Tibial artery (tissue), 4 donors: Measurements from ENCODE around the gene TMEM174.

Experiments
- DNase-seq, 2 donors: peaks; one replicate each; pipeline ENCODE4 v3.0.0-alpha.2; 2019
- H3K27ac ChIP-seq, 2 donors: fragments of 200-600 bp; sonication (generic) in 1 of 2; 1 replicate in 1 of 2; 2 replicates in 1 of 2; pipeline ENCODE4 v1.5.1; 2018 to 2019; ENCODE audit warnings: mild to moderate bottlenecking in 1 of 2
- H3K27me3 ChIP-seq, 2 donors: fragments of 200-600 bp; sonication (generic) in 1 of 2; one replicate each; pipeline versions ENCODE4 v1.5.1 to v1.6.0; 2016 to 2019
- H3K36me3 ChIP-seq, 3 donors: fragments of 200-600 bp; sonication (generic) in 2 of 3; one replicate each; pipeline ENCODE4 v1.5.1; 2016 to 2019; ENCODE audit warnings: mild to moderate bottlenecking in 2 of 3
- H3K4me1 ChIP-seq, 4 donors: fragments of 200-600 bp; sonication (generic) in 2 of 4; 1 replicate in 3 of 4; 2 replicates in 1 of 4; pipeline ENCODE4 v1.5.1; 2016 to 2019
- H3K4me3 ChIP-seq, 2 donors: fragments of 200-600 bp; sonication (generic) in 1 of 2; 1 replicate in 1 of 2; 2 replicates in 1 of 2; pipeline ENCODE4 v1.5.1; 2018 to 2019; ENCODE audit warnings: mild to moderate bottlenecking in 2 of 2
- H3K9me3 ChIP-seq, 3 donors: fragments of 200-600 bp; sonication (generic) in 1 of 3; one replicate each; pipeline ENCODE4 v1.5.1; 2016 to 2019
- intact Hi-C: fragments of 100-400 bp; cut with DNase I; formaldehyde crosslinking; loops from one replicate; pipeline ENCODE4 v1.15.0; 2023; ENCODE audit warnings: low total_unique reads
- TF ChIP-seq, protein P1 (sequence below), 2 experiments: fragments of 200-600 bp in 1 of 2; fragments of 450-650 bp in 1 of 2; IDR thresholded peaks; one replicate each; pipeline ENCODE4 v1.5.1; 2017 to 2019; ENCODE audit warnings: antibody characterized with exemption in 2 of 2, mild to moderate bottlenecking in 1 of 2, moderate library complexity in 1 of 2

The TMEM174 gene

DNA sequence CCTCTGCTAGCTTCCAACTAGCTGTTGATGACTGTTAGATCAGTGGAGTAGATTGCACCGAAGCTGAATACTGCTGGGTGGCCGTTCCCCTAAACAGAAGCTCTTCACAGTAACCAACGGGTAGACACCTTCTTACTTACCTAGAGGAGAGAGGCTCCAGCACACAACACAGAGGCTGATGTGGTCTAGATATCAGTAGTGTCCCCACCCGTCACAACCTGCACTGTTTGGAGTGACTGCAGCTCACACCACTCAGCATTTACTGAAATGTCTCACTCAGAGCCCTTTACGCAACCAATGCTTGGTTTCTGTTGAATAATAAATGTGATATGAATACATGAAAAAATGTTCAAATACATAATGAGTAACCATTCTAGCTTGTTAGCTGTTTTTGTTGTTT lies 5.3 kb downstream of the TMEM174 start:
- Histone ChIP-seq H3K27me3 (peaks cover 0 to 15% of the 10 kb centered on the region in 2 donors), H3K27ac (no peak overlapping the region), H3K36me3 (no peaks in the 10 kb centered on the region), H3K4me1 (no peaks in the 10 kb centered on the region), H3K4me3 (no peak overlapping the region), H3K9me3 (no peaks in the 10 kb centered on the region)
- intact Hi-C loops = no loop called here
- TF ChIP-seq, protein P1, sequence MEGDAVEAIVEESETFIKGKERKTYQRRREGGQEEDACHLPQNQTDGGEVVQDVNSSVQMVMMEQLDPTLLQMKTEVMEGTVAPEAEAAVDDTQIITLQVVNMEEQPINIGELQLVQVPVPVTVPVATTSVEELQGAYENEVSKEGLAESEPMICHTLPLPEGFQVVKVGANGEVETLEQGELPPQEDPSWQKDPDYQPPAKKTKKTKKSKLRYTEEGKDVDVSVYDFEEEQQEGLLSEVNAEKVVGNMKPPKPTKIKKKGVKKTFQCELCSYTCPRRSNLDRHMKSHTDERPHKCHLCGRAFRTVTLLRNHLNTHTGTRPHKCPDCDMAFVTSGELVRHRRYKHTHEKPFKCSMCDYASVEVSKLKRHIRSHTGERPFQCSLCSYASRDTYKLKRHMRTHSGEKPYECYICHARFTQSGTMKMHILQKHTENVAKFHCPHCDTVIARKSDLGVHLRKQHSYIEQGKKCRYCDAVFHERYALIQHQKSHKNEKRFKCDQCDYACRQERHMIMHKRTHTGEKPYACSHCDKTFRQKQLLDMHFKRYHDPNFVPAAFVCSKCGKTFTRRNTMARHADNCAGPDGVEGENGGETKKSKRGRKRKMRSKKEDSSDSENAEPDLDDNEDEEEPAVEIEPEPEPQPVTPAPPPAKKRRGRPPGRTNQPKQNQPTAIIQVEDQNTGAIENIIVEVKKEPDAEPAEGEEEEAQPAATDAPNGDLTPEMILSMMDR (IDR thresholded peaks at IDR 0.05) = no peak
- no peak for DNase-seq

DNA sequence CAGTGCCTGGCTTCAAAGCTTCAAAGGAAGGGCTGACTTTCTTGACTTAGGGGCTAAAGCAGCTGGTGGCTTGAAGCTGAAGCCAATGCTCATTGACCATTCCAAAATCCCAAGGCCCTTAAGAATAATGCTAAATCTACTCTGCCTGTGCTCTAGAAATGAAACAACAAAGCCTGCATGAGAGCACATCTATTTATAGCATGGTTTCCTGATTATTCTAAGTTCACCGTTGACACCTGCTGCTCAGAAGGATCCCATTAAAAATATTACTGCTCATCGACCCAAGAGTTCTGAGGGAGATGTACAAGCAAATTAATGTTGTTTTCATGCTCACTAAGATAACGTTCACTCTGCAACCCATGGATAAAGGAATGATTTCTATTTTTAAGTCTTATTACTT lies 6.7 kb downstream of the TMEM174 start:
- peaks cover 0 to 7% (median 3%) of the 10 kb centered on the region in 3 donors for H3K9me3 ChIP-seq
- no peak overlapping the region for H3K27ac ChIP-seq
- TF ChIP-seq, protein P1 (IDR thresholded peaks at IDR 0.05) = no peak
- peaks cover 0 to 20% of the 10 kb centered on the region in 2 donors for H3K27me3 ChIP-seq
- intact Hi-C loops = no loop called here
- no peaks in the 10 kb centered on the region for H3K36me3 ChIP-seq
- H3K4me3 ChIP-seq = no peak overlapping the region
- H3K4me1 ChIP-seq = no peaks in the 10 kb centered on the region
- no peak for DNase-seq

- H3K27ac ChIP-seq = no peak overlapping the region
- peaks cover 0 to 12% (median 3%) of the 10 kb centered on the region in 3 donors for H3K9me3 ChIP-seq
- no peak overlapping the region for H3K4me3 ChIP-seq
- intact Hi-C loops = no loop called here
- no peak for DNase-seq
- H3K27me3 ChIP-seq = peaks cover 0 to 19% of the 10 kb centered on the region in 2 donors
- no peaks in the 10 kb centered on the region for H3K36me3 ChIP-seq
- no peaks in the 10 kb centered on the region for H3K4me1 ChIP-seq
- TF ChIP-seq, protein P1 (IDR thresholded peaks at IDR 0.05) = no peak
Measured at GRCh38 chr5:73180566-73180965, 7.6 kb downstream of the TMEM174 start.

DNA sequence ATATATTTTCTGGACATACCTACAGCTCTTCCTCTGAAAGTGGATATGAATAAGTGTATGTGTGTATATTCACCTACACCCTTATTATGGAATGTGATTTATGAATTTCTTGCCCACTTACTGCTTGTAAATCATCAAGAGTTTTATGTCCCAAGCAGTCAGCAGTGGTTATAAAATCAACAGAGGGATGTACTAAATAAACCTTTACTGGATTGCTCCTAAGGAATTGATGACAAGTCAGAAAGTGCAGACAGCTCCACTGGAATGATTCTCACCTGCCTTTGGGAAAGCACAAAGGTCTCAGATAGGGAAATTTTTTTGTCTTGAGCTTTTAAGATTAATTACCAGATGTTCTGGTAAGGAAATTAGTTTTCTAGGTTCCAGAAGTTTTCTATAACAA lies 9.3 kb downstream of the TMEM174 start:
- intact Hi-C loops = no loop called here
- DNase-seq = no peak
- Histone ChIP-seq H3K27me3 (peaks cover 0 to 10% of the 10 kb centered on the region in 2 donors), H3K36me3 (no peaks in the 10 kb centered on the region), H3K4me1 (no peaks in the 10 kb centered on the region), H3K27ac (no peak overlapping the region), H3K9me3 (peaks cover 0 to 12% (median 3%) of the 10 kb centered on the region in 3 donors), H3K4me3 (no peak overlapping the region)
- TF ChIP-seq, protein P1 (IDR thresholded peaks at IDR 0.05) = no peak

DNA sequence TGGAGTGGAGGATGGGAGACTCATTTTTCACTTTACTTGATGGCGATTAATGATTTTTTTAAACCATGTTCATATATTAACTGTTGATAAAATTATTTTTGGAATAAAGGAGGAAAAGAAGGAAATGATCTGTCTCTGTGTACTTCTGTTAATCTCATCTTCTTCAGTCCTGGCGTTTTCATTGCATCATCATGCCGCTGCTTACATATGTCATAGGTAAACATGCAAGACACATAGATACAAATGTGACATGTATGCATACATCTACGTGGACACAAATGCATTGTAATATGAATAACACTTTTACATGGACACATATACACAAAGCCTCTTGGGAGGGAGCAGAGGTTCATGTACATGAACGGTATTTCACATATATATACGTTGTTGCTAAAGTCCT lies 10.0 kb downstream of the TMEM174 start:
- intact Hi-C loops = no loop called here
- Histone ChIP-seq H3K4me3 (no peak overlapping the region), H3K27me3 (peaks cover 0 to 10% of the 10 kb centered on the region in 2 donors), H3K9me3 (peaks cover 0 to 12% (median 3%) of the 10 kb centered on the region in 3 donors), H3K27ac (no peak overlapping the region), H3K4me1 (no peaks in the 10 kb centered on the region), H3K36me3 (no peaks in the 10 kb centered on the region)
- TF ChIP-seq, protein P1 (IDR thresholded peaks at IDR 0.05) = no peak
- DNase-seq = no peak

DNA sequence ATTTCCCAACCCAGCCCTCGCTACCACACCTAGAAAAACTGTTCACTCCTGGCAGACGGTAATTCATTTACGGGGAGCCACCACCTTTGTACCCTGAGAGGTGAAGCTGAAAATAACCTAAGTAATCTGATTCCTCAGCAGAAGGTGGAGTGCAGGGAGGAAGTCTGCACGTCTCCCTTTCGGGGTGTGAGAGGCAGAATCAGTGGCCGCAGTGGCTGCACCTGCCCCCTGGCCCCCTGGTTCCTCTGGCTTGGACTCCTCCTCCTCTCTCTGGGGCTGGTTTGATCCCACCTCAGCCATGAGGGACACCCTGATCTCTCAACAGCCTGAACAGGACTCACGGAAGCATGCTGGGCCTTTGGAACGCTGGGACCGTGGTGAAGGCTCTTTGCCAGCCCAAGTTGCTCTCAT lies 10.5 kb downstream of the TMEM174 start:
- peaks cover 0 to 12% (median 3%) of the 10 kb centered on the region in 3 donors for H3K9me3 ChIP-seq
- DNase-seq = no peak
- H3K4me1 ChIP-seq = no peaks in the 10 kb centered on the region
- no peaks in the 10 kb centered on the region for H3K36me3 ChIP-seq
- intact Hi-C loops = no loop called here
- TF ChIP-seq, protein P1 (IDR thresholded peaks at IDR 0.05) = no peak
- peaks cover 0 to 10% of the 10 kb centered on the region in 2 donors for H3K27me3 ChIP-seq
- H3K4me3 ChIP-seq = no peak overlapping the region
- H3K27ac ChIP-seq = no peak overlapping the region
